Left cardiac atrium (tissue), 4 donors: ENCODE results near the gene TWNK. TPM values are rescaled to one million over a fixed set of nuclear protein-coding genes. Genes with fewer than 3 reads are reported as not detected.

Source experiments
- ATAC-seq, 2 donors: fragments of 200-7000 bp; cut with Tn5 transposase; one replicate each; pipeline ENCODE4 v1.9.1; 2020; ENCODE audit warnings: mild to moderate bottlenecking in 2 of 2, moderate library complexity in 2 of 2
- DNase-seq: peaks from one replicate; pipeline ENCODE4 v3.0.0-alpha.2; 2020
- intact Hi-C, 2 donors: fragments of 100-400 bp; cut with DNase I; formaldehyde crosslinking; loops; one replicate each; pipeline versions ENCODE4 v1.14.1 to v1.15.1; 2022 to 2023
- total RNA-seq, 2 donors: library from RNA; stranded (reverse); fragmentation: NEBNext Ultra II Directional; extraction: Animal tissue kit (Norgen Biotek cat#: 25700); gene quantifications; one replicate each; pipeline ENCODE4 v1.2.1, GENCODE V29; 2021
- donor health status: DM: no; HTN: yes; CAD: no.
- donor health status: DM: no; HTN: yes; CAD: no; lungs with severe emphysema.
- donor health status: DM: yes; HTN: yes; CAD: no.
- donor health status: Dilated cardiomyopathy.

The TWNK gene
- total RNA-seq, 2 donors from 2014 or later: 4.8 to 6.5 TPM

- DNase-seq (no peak), ATAC-seq (no peak)
- intact Hi-C loops: no loop called here
Observed at GRCh38 chr10:100987685-100988049, 324 bp downstream of the TWNK start.

GRCh38 chr10:100988166-100988565 lies 823 bp downstream of the TWNK start:
- intact Hi-C loops: no loop called here
- DNase-seq (no peak), ATAC-seq (no peak)

- ATAC-seq: no peak
- intact Hi-C loops: no loop called here
- no peak for DNase-seq
Observed at GRCh38 chr10:100989088-100989487, 1.7 kb downstream of the TWNK start.

- intact Hi-C loops: loop anchor here in 1 of 2 donors (1.0 kb wide), 1 partner anchor 20 kb away; no protein-coding TSS in a partner anchor
- ATAC-seq: no peak
- DNase-seq: no peak
Observed at GRCh38 chr10:100993986-100994708, 6.8 kb downstream of the TWNK start.

- ATAC-seq (no peak), DNase-seq (no peak)
- intact Hi-C loops: no loop called here
Observed at GRCh38 chr10:100995181-100995580, 7.8 kb downstream of the TWNK start.

- ATAC-seq: peak in 1 of 2 donors; percentile 10
- no peak for DNase-seq
- intact Hi-C loops: loop anchor here in 1 of 2 donors (1.0 kb wide), 1 partner anchor 16 kb away; no protein-coding TSS in a partner anchor
Observed at GRCh38 chr10:100996678-100997359, 9.5 kb downstream of the TWNK start.

- ATAC-seq (peak; percentile 32 to 55), DNase-seq (peak; percentile 71)
- intact Hi-C loops: loop anchor here in 1 of 2 donors (1.0 kb wide), 1 partner anchor 16 kb away; no protein-coding TSS in a partner anchor
Observed at GRCh38 chr10:100997360-100998182, 10.2 kb downstream of the TWNK start.

- DNase-seq (peak; percentile 86), ATAC-seq (peak; percentile 54 to 57)
- intact Hi-C loops: no loop called here
Observed at GRCh38 chr10:100998183-100998990, 11.0 kb downstream of the TWNK start.

- intact Hi-C loops: no loop called here
- DNase-seq (peak; percentile 87), ATAC-seq (peak; percentile 76 to 78)
Observed at GRCh38 chr10:100998991-100999741, 11.8 kb downstream of the TWNK start.

- intact Hi-C loops: no loop called here
- DNase-seq (no peak), ATAC-seq (no peak)
Observed at GRCh38 chr10:100999742-101000126, 12.4 kb downstream of the TWNK start, which contains the start of gene LZTS2. LZTS2 (plus strand) TSS chr10:100999808; CDS start chr10:101002539, 2,731 bp downstream.

GRCh38 chr10:101000127-101000914 lies 13.0 kb downstream of the TWNK start:
- DNase-seq (peak; percentile 50), ATAC-seq (no peak)
- intact Hi-C loops: no loop called here

- peak; percentile 92 for DNase-seq
- ATAC-seq: peak; percentile 17 to 35
- intact Hi-C loops: no loop called here
Observed at GRCh38 chr10:101000915-101001658, 13.7 kb downstream of the TWNK start.

GRCh38 chr10:101001659-101002035 lies 14.3 kb downstream of the TWNK start:
- DNase-seq (no peak), ATAC-seq (no peak)
- intact Hi-C loops: no loop called here

- DNase-seq (no peak), ATAC-seq (no peak)
- intact Hi-C loops: no loop called here
Observed at GRCh38 chr10:101002456-101002855, 15.1 kb downstream of the TWNK start.

- DNase-seq: peak; percentile 14
Observed at GRCh38 chr10:101003639-101004206, 16.4 kb downstream of the TWNK start.

GRCh38 chr10:101005361-101005760 lies 18.0 kb downstream of the TWNK start:
- no peak for ATAC-seq
- DNase-seq: no peak
- intact Hi-C loops: no loop called here

More at GRCh38 chr10:101003639-101004206, 16.4 kb downstream of the TWNK start:
- ATAC-seq: no peak
- intact Hi-C loops: no loop called here
